ENCODE measurements around the gene MSI2.

The MSI2 gene

GRCh38 chr17:57318913-57319312, 62.6 kb downstream of the MSI2 start:
- no peak for DNase-seq (ENCODE audit: low read depth in 2 of 2)

GRCh38 chr17:57319806-57320205, 63.5 kb downstream of the MSI2 start:
- DNase-seq (ENCODE audit: low read depth in 2 of 2) = no peak

- no peak for DNase-seq (ENCODE audit: low read depth in 2 of 2)
Observed at GRCh38 chr17:57323391-57323790, 67.1 kb downstream of the MSI2 start.

GRCh38 chr17:57324060-57324459, 67.7 kb downstream of the MSI2 start:
- no peak for DNase-seq (ENCODE audit: low read depth in 2 of 2)

- no peak for DNase-seq (ENCODE audit: low read depth in 2 of 2)
Observed at GRCh38 chr17:57324631-57325030, 68.3 kb downstream of the MSI2 start.

- DNase-seq (ENCODE audit: low read depth in 2 of 2) = no peak
Observed at GRCh38 chr17:57326336-57326735, 70.0 kb downstream of the MSI2 start.

GRCh38 chr17:57326764-57327163, 70.4 kb downstream of the MSI2 start:
- no peak for DNase-seq (ENCODE audit: low read depth in 2 of 2)

GRCh38 chr17:57327176-57327970, 71.0 kb downstream of the MSI2 start:
- no peak for DNase-seq (ENCODE audit: low read depth in 2 of 2)

- no peak for DNase-seq (ENCODE audit: low read depth in 2 of 2)
Observed at GRCh38 chr17:57328109-57328882, 72.0 kb downstream of the MSI2 start.

GRCh38 chr17:57329380-57330214, 73.3 kb downstream of the MSI2 start:
- DNase-seq (ENCODE audit: low read depth in 2 of 2) = no peak

- no peak for DNase-seq (ENCODE audit: low read depth in 2 of 2)
Observed at GRCh38 chr17:57330587-57330986, 74.3 kb downstream of the MSI2 start.

- no peak for DNase-seq (ENCODE audit: low read depth in 2 of 2)
Observed at GRCh38 chr17:57331423-57331822, 75.1 kb downstream of the MSI2 start.

- DNase-seq (ENCODE audit: low read depth in 2 of 2) = no peak
Observed at GRCh38 chr17:57332501-57332900, 76.2 kb downstream of the MSI2 start.

- no peak for DNase-seq (ENCODE audit: low read depth in 2 of 2)
Observed at GRCh38 chr17:57335195-57335792, 79.0 kb downstream of the MSI2 start.

GRCh38 chr17:57337390-57337789, 81.1 kb downstream of the MSI2 start:
- no peak for DNase-seq (ENCODE audit: low read depth in 2 of 2)

GRCh38 chr17:57338257-57338914, 82.1 kb downstream of the MSI2 start:
- no peak for DNase-seq (ENCODE audit: low read depth in 2 of 2)

- no peak for DNase-seq (ENCODE audit: low read depth in 2 of 2)
Observed at GRCh38 chr17:57340160-57340981, 84.0 kb downstream of the MSI2 start.

- no peak for DNase-seq (ENCODE audit: low read depth in 2 of 2)
Observed at GRCh38 chr17:57341611-57342540, 85.6 kb downstream of the MSI2 start.

GRCh38 chr17:57342963-57343589, 86.8 kb downstream of the MSI2 start:
- no peak for DNase-seq (ENCODE audit: low read depth in 2 of 2)

All from fibroblast of skin of left quadriceps (primary cell).